Body of pancreas (tissue), 4 donors: ENCODE data around the gene CTSC. TPM values are rescaled to one million over a fixed set of nuclear protein-coding genes. Genes with fewer than 3 reads are reported as not detected.

Source experiments
- ATAC-seq: fragments of 150-250 bp; one replicate; pipeline ENCODE4 v1.9.1; 2016
- DNase-seq, 4 donors: peaks; one replicate each; pipeline ENCODE4 v3.0.0-alpha.2; 2019
- H3K27ac ChIP-seq, 4 donors: fragments of 200-600 bp; sonication (generic); 1 replicate in 3 of 4; 2 replicates in 1 of 4; pipeline versions ENCODE4 v1.5.1 to v1.6.1; 2016 to 2019; ENCODE audit warnings: mild to moderate bottlenecking in 1 of 4, mixed read lengths in 1 of 4, moderate library complexity in 1 of 4
- H3K27me3 ChIP-seq, 2 donors: fragments of 200-600 bp; sonication (generic); one replicate each; pipeline ENCODE4 v1.6.0; 2016; ENCODE audit warnings: mild to moderate bottlenecking in 1 of 2
- H3K36me3 ChIP-seq, 2 donors: fragments of 200-600 bp; sonication (generic); replicated peaks in 1 of 2; 2 replicates each; pipeline ENCODE4 v1.5.1; 2016; ENCODE audit warnings: low read depth in 2 of 2; ENCODE audit not compliant: insufficient read depth in 1 of 2
- H3K4me1 ChIP-seq: fragments of 200-600 bp; sonication (generic); one replicate; pipeline ENCODE4 v1.6.0; 2016
- H3K4me3 ChIP-seq, 2 donors: fragments of 200-600 bp; sonication (generic); 1 replicate in 1 of 2; 2 replicates in 1 of 2; pipeline ENCODE4 v1.5.1; 2016 to 2019
- H3K9me3 ChIP-seq, 3 donors: fragments of 200-600 bp; sonication (generic); 1 replicate in 2 of 3; 2 replicates in 1 of 3; pipeline ENCODE4 v1.5.1; 2016
- POLR2A ChIP-seq, 3 donors: fragments of 450-650 bp; IDR thresholded peaks; one replicate each; pipeline ENCODE4 v1.6.1; 2016; ENCODE audit warnings: antibody characterized with exemption in 3 of 3, mild to moderate bottlenecking in 2 of 3
- WGBS, 2 donors: methylation state at CpG; one replicate each; pipeline ENCODE4 v1.1.5; 2017; 5-methylcytosine and 5-hydroxymethylcytosine counted together
- intact Hi-C: fragments of 100-400 bp; cut with DNase I; formaldehyde crosslinking; loops from one replicate; pipeline ENCODE4 v1.15.1; 2023
- total RNA-seq, 2 donors: library from RNA; depleted of rRNA; stranded (reverse); fragments of >200 nt; gene quantifications; one replicate each; pipeline ENCODE4 v1.1.0, GENCODE V29; 2016
- TF ChIP-seq, protein P1 (sequence below), 7 experiments: fragments of 450-650 bp in 4 of 7; fragments of 200-600 bp in 3 of 7; sonication (generic) in 3 of 7; IDR thresholded peaks; one replicate each; pipeline ENCODE4 v1.5.1; 2016 to 2019; ENCODE audit warnings: antibody characterized with exemption in 7 of 7

Gene CTSC
- total RNA-seq, 2 donors from 2014 or later = 23.4 to 37.6 TPM

DNA sequence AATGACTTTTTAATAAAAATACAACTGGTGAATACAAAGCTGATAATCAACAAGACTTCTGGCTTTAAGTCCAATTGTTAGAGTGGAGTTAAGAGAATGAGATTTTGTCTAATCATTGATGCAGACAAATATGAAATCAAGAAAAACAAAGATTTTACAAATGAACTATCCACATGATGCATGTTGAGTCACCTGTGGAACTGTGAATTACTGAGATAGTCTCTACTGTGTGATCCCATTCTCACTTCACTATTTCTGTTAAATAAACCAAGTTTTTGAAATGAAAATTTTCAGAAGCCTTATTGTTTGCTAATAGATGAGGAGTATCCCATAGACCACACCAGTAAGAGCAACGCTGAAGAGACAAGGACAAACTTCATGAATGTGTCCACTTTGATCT lies 8.4 kb upstream of the CTSC start:
- ATAC-seq (no peak), DNase-seq (no peak)
- Histone ChIP-seq H3K4me3 (no peak overlapping the region), H3K27me3 (no peaks in the 10 kb centered on the region), H3K36me3 (no peaks in the 10 kb centered on the region), H3K27ac (no peak overlapping the region), H3K9me3 (no peaks in the 10 kb centered on the region), H3K4me1 (peaks cover 7% of the 10 kb centered on the region)
- TF ChIP-seq, protein P1, sequence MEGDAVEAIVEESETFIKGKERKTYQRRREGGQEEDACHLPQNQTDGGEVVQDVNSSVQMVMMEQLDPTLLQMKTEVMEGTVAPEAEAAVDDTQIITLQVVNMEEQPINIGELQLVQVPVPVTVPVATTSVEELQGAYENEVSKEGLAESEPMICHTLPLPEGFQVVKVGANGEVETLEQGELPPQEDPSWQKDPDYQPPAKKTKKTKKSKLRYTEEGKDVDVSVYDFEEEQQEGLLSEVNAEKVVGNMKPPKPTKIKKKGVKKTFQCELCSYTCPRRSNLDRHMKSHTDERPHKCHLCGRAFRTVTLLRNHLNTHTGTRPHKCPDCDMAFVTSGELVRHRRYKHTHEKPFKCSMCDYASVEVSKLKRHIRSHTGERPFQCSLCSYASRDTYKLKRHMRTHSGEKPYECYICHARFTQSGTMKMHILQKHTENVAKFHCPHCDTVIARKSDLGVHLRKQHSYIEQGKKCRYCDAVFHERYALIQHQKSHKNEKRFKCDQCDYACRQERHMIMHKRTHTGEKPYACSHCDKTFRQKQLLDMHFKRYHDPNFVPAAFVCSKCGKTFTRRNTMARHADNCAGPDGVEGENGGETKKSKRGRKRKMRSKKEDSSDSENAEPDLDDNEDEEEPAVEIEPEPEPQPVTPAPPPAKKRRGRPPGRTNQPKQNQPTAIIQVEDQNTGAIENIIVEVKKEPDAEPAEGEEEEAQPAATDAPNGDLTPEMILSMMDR (IDR thresholded peaks at IDR 0.05) = no peak
- no peak for TF ChIP-seq POLR2A (IDR thresholded peaks at IDR 0.05)
- WGBS, 2 donors = 93 to 97% methylated on average over 1 of the region's 1 CpG
- intact Hi-C loops = no loop called here

DNA sequence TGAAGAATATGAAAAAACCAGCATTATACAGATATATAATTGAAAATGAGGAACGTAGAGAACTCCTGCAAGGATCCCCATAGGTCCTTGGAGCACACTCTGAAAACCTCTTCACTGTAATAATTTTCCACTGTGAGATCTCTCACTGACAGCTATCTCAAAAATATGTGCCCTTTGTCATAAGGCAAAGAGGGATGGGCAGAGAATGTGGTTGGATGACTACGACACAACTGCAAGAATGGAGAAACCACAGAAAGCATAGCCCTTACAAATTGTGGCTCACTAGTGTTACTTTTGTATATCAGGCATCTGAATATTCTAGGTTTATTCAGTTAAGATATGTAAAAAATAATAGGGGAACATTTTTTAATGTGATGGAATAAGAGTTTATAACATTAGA lies 7.9 kb upstream of the CTSC start:
- H3K36me3 ChIP-seq = no peaks in the 10 kb centered on the region
- peaks cover 7% of the 10 kb centered on the region for H3K4me1 ChIP-seq
- intact Hi-C loops = no loop called here
- H3K9me3 ChIP-seq = no peaks in the 10 kb centered on the region
- H3K4me3 ChIP-seq = no peak overlapping the region
- DNase-seq = no peak
- no peak overlapping the region for H3K27ac ChIP-seq
- ATAC-seq = no peak
- no peaks in the 10 kb centered on the region for H3K27me3 ChIP-seq
- TF ChIP-seq, protein P1 (IDR thresholded peaks at IDR 0.05) = no peak
- no peak for TF ChIP-seq POLR2A (IDR thresholded peaks at IDR 0.05)
- WGBS, 2 donors = 79 to 96% methylated on average over 2 of the region's 2 CpGs

DNA sequence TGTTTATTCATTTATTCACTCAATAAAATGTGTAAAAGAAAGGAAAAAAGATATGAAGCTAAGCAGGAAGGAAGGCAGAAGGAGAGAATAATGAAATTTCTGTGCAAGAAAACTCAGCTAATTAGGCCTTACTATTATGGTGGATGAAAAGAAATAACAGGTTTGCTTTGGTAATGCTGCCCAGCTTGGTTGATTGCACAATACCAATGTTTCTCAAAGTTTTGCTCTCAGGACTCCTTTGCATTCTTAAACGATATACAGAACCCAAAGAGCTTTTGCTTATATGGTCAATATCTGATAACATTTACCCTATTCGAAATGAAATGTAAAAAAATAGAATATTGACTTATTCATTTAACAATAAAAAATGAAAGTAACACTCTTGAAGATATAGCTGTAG lies 7.3 kb upstream of the CTSC start:
- no peak overlapping the region for H3K27ac ChIP-seq
- H3K36me3 ChIP-seq = no peaks in the 10 kb centered on the region
- DNase-seq (no peak), ATAC-seq (no peak)
- H3K4me1 ChIP-seq = peaks cover 7% of the 10 kb centered on the region
- TF ChIP-seq, protein P1 (IDR thresholded peaks at IDR 0.05) = no peak
- no peak for TF ChIP-seq POLR2A (IDR thresholded peaks at IDR 0.05)
- H3K9me3 ChIP-seq = no peaks in the 10 kb centered on the region
- no peak overlapping the region for H3K4me3 ChIP-seq
- intact Hi-C loops = no loop called here
- WGBS, 2 donors = 76 to 77% methylated on average over 2 of the region's 2 CpGs
- H3K27me3 ChIP-seq = no peaks in the 10 kb centered on the region

DNA sequence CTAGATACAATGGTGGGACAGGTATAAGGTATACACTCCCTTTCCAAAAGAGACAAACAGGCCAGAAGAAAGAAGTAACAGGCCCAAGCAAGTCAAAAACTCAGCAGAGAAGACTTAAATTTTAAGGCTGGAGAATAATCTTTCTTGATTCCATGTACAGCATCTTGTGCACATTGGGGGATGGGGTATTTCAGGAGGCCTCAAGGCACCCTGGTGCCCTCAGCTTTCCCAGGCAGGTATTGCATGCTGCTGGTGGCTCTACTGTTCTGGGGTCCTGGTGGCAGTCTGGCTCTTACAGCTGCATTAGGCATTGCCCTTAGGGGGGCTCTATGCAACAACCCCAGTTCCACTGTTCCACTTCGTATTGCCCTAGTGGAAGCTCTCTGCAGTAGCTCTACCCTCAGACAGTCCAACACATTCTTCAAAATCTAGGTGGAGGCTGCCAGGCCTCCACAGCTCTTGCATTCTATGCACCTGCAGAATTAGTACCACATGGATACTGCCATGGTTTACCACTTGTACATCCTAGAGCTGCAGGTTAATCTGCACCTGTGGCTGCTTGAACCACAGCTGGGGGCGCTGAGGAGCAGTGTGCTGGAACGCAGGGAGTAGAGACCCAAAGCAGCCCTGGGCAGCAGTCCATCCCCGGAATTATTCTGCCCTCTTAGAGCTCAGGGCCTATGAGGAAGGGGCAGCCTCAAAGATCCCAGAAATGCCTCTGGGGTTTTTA lies 4.2 kb upstream of the CTSC start:
- WGBS, 2 donors = 89 to 96% methylated on average over 3 to 4 of the region's 4 CpGs
- Histone ChIP-seq H3K36me3 (no peaks in the 10 kb centered on the region), H3K4me3 (no peak overlapping the region), H3K27me3 (no peaks in the 10 kb centered on the region), H3K9me3 (no peaks in the 10 kb centered on the region), H3K4me1 (peaks cover 19% of the 10 kb centered on the region), H3K27ac (no peak overlapping the region)
- DNase-seq (no peak), ATAC-seq (no peak)
- intact Hi-C loops = no loop called here
- no peak for TF ChIP-seq POLR2A (IDR thresholded peaks at IDR 0.05)
- TF ChIP-seq, protein P1 (IDR thresholded peaks at IDR 0.05) = no peak

DNA sequence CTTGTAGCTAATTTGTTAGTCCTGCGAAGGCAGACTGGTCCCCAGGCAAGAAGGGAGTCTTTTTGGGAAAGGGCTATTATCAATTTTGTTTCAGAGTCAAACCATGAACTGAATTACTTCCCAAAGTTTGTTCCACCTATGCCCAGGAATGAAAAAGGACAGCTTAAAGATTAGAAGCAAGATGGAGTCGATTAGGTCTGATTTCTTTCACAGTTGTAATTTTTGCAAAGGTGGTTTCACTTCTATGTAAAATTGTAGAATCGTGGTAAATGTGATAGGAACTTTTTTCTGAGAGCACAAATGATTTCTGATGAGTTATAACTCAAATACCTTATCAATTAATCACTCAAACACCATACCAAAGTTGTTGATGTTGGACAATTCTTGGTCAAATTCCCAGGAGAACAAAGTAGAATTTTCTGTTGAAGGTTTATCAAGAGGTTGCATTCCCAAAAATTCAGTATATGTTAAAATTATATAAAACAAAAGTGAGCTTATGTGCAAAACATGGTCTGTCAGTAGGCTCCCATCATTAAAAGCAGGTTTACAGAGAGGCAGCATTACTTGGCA lies 2.9 kb upstream of the CTSC start:
- DNase-seq = no peak
- Histone ChIP-seq H3K27me3 (no peaks in the 10 kb centered on the region), H3K4me3 (no peak overlapping the region), H3K36me3 (no peaks in the 10 kb centered on the region), H3K4me1 (peaks cover 28% of the 10 kb centered on the region), H3K9me3 (no peaks in the 10 kb centered on the region), H3K27ac (no peak overlapping the region)
- intact Hi-C loops = no loop called here
- WGBS, 2 donors = 63 to 65% methylated on average over 3 of the region's 3 CpGs
- TF ChIP-seq, protein P1 (IDR thresholded peaks at IDR 0.05) = no peak
- no peak for ATAC-seq
